Mesenchymal stem cell (in vitro differentiated cells and primary cell): Measurements from ENCODE around the gene PDCL2.
"Not testable (repeated sequence)": the region's sequence is repeated elsewhere in the genome, so short reads cannot be mapped to it uniquely, and the experiment has no call there.

Experiments
- DNase-seq: peaks from one replicate; pipeline ENCODE4 v3.0.0-alpha.2; 2013
- H2AFZ ChIP-seq: one replicate; pipeline ENCODE4 v1.6.1; 2013; ENCODE audit warnings: low read depth, mild to moderate bottlenecking, control low read depth, inconsistent platforms, low read length, moderate library complexity
- H2AK5ac ChIP-seq: 2 replicates; pipeline ENCODE4 v1.6.1; 2013; ENCODE audit warnings: low read length, moderate library complexity, mild to moderate bottlenecking, inconsistent platforms; ENCODE audit not compliant: severe bottlenecking
- H2BK120ac ChIP-seq: one replicate; pipeline ENCODE4 v1.6.1; 2013; ENCODE audit warnings: low read depth, mild to moderate bottlenecking, inconsistent platforms, low read length, moderate library complexity
- H2BK12ac ChIP-seq, 2 experiments: one replicate each; pipeline ENCODE4 v1.6.1; 2013; ENCODE audit warnings: inconsistent platforms in 2 of 2, low read length in 2 of 2, mild to moderate bottlenecking in 2 of 2, moderate library complexity in 2 of 2, control low read depth in 1 of 2
- H2BK15ac ChIP-seq: one replicate; pipeline ENCODE4 v1.6.1; 2013; ENCODE audit warnings: mild to moderate bottlenecking, low read depth, inconsistent platforms; ENCODE audit not compliant: poor library complexity, severe bottlenecking
- H2BK5ac ChIP-seq: 2 replicates; pipeline ENCODE4 v1.6.1; 2013; ENCODE audit warnings: low read depth, mild to moderate bottlenecking, low read length, control low read depth, inconsistent platforms; ENCODE audit not compliant: poor library complexity, severe bottlenecking
- H3K14ac ChIP-seq, 2 experiments: one replicate each; pipeline ENCODE4 v1.6.1; 2013; ENCODE audit warnings: inconsistent platforms in 2 of 2, low read length in 2 of 2, control low read depth in 1 of 2, mild to moderate bottlenecking in 1 of 2, moderate library complexity in 1 of 2
- H3K18ac ChIP-seq, 2 experiments: one replicate each; pipeline ENCODE4 v1.6.1; 2013; ENCODE audit warnings: inconsistent platforms in 2 of 2, low read length in 2 of 2, control low read depth in 1 of 2, low read depth in 1 of 2, mild to moderate bottlenecking in 1 of 2
- H3K23ac ChIP-seq, 2 experiments: one replicate each; pipeline ENCODE4 v1.6.1; 2013; ENCODE audit warnings: inconsistent platforms in 2 of 2, low read length in 2 of 2, mild to moderate bottlenecking in 2 of 2, moderate library complexity in 2 of 2, control low read depth in 1 of 2
- H3K27ac ChIP-seq: 2 replicates; pipeline ENCODE4 v1.5.1; 2013; ENCODE audit warnings: mild to moderate bottlenecking, moderate library complexity, low read length, control low read depth, inconsistent platforms; ENCODE audit not compliant: poor library complexity, severe bottlenecking
- H3K27me3 ChIP-seq, 2 experiments: 2 replicates each; pipeline versions ENCODE4 v1.6.1 to v1.7.0; 2013; ENCODE audit warnings: low read length in 2 of 2, mild to moderate bottlenecking in 2 of 2, moderate library complexity in 2 of 2, control low read depth in 1 of 2, inconsistent platforms in 1 of 2; ENCODE audit not compliant: control insufficient read depth in 1 of 2, insufficient read depth in 1 of 2
- H3K36me3 ChIP-seq, 2 experiments: 2 replicates each; pipeline versions ENCODE4 v1.6.1 to v1.7.0; 2013; ENCODE audit warnings: low read length in 2 of 2, control low read depth in 1 of 2, inconsistent platforms in 1 of 2, low read depth in 1 of 2, mild to moderate bottlenecking in 1 of 2; ENCODE audit not compliant: insufficient read depth in 2 of 2, control insufficient read depth in 1 of 2
- H3K4ac ChIP-seq, 2 experiments: one replicate each; pipeline ENCODE4 v1.6.1; 2013; ENCODE audit warnings: inconsistent platforms in 2 of 2, low read length in 2 of 2, mild to moderate bottlenecking in 2 of 2, moderate library complexity in 2 of 2, control low read depth in 1 of 2, low read depth in 1 of 2
- H3K4me1 ChIP-seq: 2 replicates; pipeline ENCODE4 v1.6.1; 2013; ENCODE audit warnings: low read depth, low read length, control low read depth; ENCODE audit not compliant: control insufficient read depth, insufficient read depth
- H3K4me2 ChIP-seq: 2 replicates; pipeline ENCODE4 v1.6.1; 2013; ENCODE audit warnings: low read length, mild to moderate bottlenecking, inconsistent platforms; ENCODE audit not compliant: poor library complexity, severe bottlenecking
- H3K4me3 ChIP-seq, 2 experiments: 2 replicates each; pipeline versions ENCODE4 v1.5.1 to v1.7.0; 2013; ENCODE audit warnings: low read length in 2 of 2, mild to moderate bottlenecking in 2 of 2, control low read depth in 1 of 2, low read depth in 1 of 2; ENCODE audit not compliant: insufficient read depth in 1 of 2
- H3K79me1 ChIP-seq: replicated peaks from 2 replicates; pipeline ENCODE4 v1.6.1; 2013; ENCODE audit warnings: mild to moderate bottlenecking, control low read depth, low read length, inconsistent platforms; ENCODE audit not compliant: poor library complexity, severe bottlenecking
- H3K9ac ChIP-seq: 2 replicates; pipeline ENCODE4 v1.7.0; 2013; ENCODE audit warnings: mild to moderate bottlenecking, low read length, moderate library complexity
- H3K9me3 ChIP-seq: 2 replicates; pipeline ENCODE4 v1.7.0; 2013; ENCODE audit warnings: mild to moderate bottlenecking, low read length; ENCODE audit not compliant: control insufficient read depth
- H4K8ac ChIP-seq: one replicate; pipeline ENCODE4 v1.6.1; 2013; ENCODE audit warnings: inconsistent platforms, mild to moderate bottlenecking, low read length, moderate library complexity
- H4K91ac ChIP-seq: one replicate; pipeline ENCODE4 v1.6.1; 2013; ENCODE audit warnings: mild to moderate bottlenecking, low read length, inconsistent platforms
- WGBS: methylation state at CpG from one replicate; pipeline ENCODE4 v1.1.7; 2013; ENCODE audit warnings: mixed read lengths; 5-methylcytosine and 5-hydroxymethylcytosine counted together

PDCL2 gene

GRCh38 chr4:55551964-55552363 is 40.1 kb downstream of the PDCL2 start:
- H3K4me1 ChIP-seq, H3K79me1 ChIP-seq, H3K9ac ChIP-seq, H3K18ac ChIP-seq, H3K23ac ChIP-seq, H4K91ac ChIP-seq, H2BK5ac ChIP-seq, H3K4me3 ChIP-seq, H3K27me3 ChIP-seq, H2BK120ac ChIP-seq, H3K27ac ChIP-seq, H2BK12ac ChIP-seq, H2AFZ ChIP-seq, H3K4ac ChIP-seq, H4K8ac ChIP-seq, H2BK15ac ChIP-seq, H3K14ac ChIP-seq, H3K4me2 ChIP-seq, H3K36me3 ChIP-seq, H2AK5ac ChIP-seq, DNase-seq, H3K9me3 ChIP-seq: not testable (repeated sequence)
- 97% methylated on average over 5 of the region's 6 CpGs for WGBS

- Histone ChIP-seq H2AFZ (no peak overlapping the region), H3K14ac (no peak overlapping the region), H4K91ac (no peak overlapping the region), H3K27me3 (no peaks in the 10 kb centered on the region), H2BK120ac (no peak overlapping the region), H3K4me2 (no peak overlapping the region), H3K4ac (no peak overlapping the region), H3K9me3 (no peaks in the 10 kb centered on the region), H2AK5ac (no peak overlapping the region), H3K9ac (no peak overlapping the region), H2BK15ac (no peak overlapping the region), H3K18ac (no peak overlapping the region), H4K8ac (no peak overlapping the region), H3K23ac (no peak overlapping the region), H3K4me1 (no peaks in the 10 kb centered on the region), H3K4me3 (no peak overlapping the region), H3K36me3 (no peaks in the 10 kb centered on the region), H2BK12ac (no peak overlapping the region), H3K27ac (peak overlapping the region; percentile 13), H3K79me1 (peaks cover 2% of the 10 kb centered on the region), H2BK5ac (no peak overlapping the region)
- peak; percentile 60 for DNase-seq
- 64% methylated on average over 2 of the region's 2 CpGs for WGBS
Observed at GRCh38 chr4:55549888-55550287, 42.2 kb downstream of the PDCL2 start.

GRCh38 chr4:55547918-55548317 is 44.1 kb downstream of the PDCL2 start:
- Histone ChIP-seq H3K14ac (peak overlapping the region in 1 of 2 experiments; percentile 43), H3K4ac (no peak overlapping the region), H2AFZ (no peak overlapping the region), H3K27me3 (no peaks in the 10 kb centered on the region), H2BK120ac (no peak overlapping the region), H3K27ac (peak overlapping the region; percentile 27), H4K8ac (no peak overlapping the region), H3K79me1 (peaks cover 2% of the 10 kb centered on the region), H4K91ac (no peak overlapping the region), H2BK15ac (no peak overlapping the region), H2AK5ac (peak overlapping the region; percentile 87), H3K9ac (peak overlapping the region; percentile 83), H2BK5ac (no peak overlapping the region), H3K4me1 (no peaks in the 10 kb centered on the region), H3K4me3 (peak overlapping the region in 1 of 2 experiments; percentile 94), H3K23ac (no peak overlapping the region), H3K4me2 (peak overlapping the region; percentile 28), H3K36me3 (no peaks in the 10 kb centered on the region), H2BK12ac (no peak overlapping the region), H3K18ac (no peak overlapping the region), H3K9me3 (no peaks in the 10 kb centered on the region)
- 61% methylated on average over 4 of the region's 4 CpGs for WGBS
- peak; percentile 3 for DNase-seq

- H3K9me3 ChIP-seq: no peaks in the 10 kb centered on the region
- peak overlapping the region; percentile 93 for H2BK5ac ChIP-seq
- H3K79me1 ChIP-seq: peaks cover 2% of the 10 kb centered on the region
- no peak overlapping the region for H3K23ac ChIP-seq
- H2BK120ac ChIP-seq: peak overlapping the region; percentile 19
- no peak overlapping the region for H2AK5ac ChIP-seq
- peak overlapping the region; percentile 60 for H2BK15ac ChIP-seq
- H3K4ac ChIP-seq: peak overlapping the region; percentile 32 to 57
- peak overlapping the region; percentile 84 for H3K4me2 ChIP-seq
- H4K91ac ChIP-seq: no peak overlapping the region
- H3K18ac ChIP-seq: peak overlapping the region; percentile 46 to 82
- no peaks in the 10 kb centered on the region for H3K27me3 ChIP-seq
- H2BK12ac ChIP-seq: no peak overlapping the region
- peak overlapping the region; percentile 83 for H3K9ac ChIP-seq
- WGBS: 6% methylated on average over 10 of the region's 10 CpGs
- H3K27ac ChIP-seq: peak overlapping the region; percentile 88
- H3K4me3 ChIP-seq: peak overlapping the region; percentile 80 to 94
- no peaks in the 10 kb centered on the region for H3K4me1 ChIP-seq
- no peak overlapping the region for H3K14ac ChIP-seq
- H3K36me3 ChIP-seq: no peaks in the 10 kb centered on the region
- H2AFZ ChIP-seq: peak overlapping the region; percentile 67
- H4K8ac ChIP-seq: no peak overlapping the region
- DNase-seq: no peak
Observed at GRCh38 chr4:55547466-55547770, 44.6 kb downstream of the PDCL2 start.
